Naive B cell (primary cell): Measurements from ENCODE around the gene ZMAT1. TPM values are rescaled to one million over a fixed set of nuclear protein-coding genes. Genes with fewer than 3 reads are reported as not detected.
"Not testable (repeated sequence)": the region's sequence is repeated elsewhere in the genome, so short reads cannot be mapped to it uniquely, and the experiment has no call there.

Source experiments
- ATAC-seq, 2 donors: fragments of 150-1000 bp; cut with Tn5 transposase; 2 replicates each; pipeline ENCODE4 v1.10.0; 2021; ENCODE audit warnings: low read depth in 2 of 2, mild to moderate bottlenecking in 2 of 2, moderate library complexity in 2 of 2
- DNase-seq: peaks from one replicate; pipeline ENCODE4 v3.0.0; 2022
- H3K27ac Mint-ChIP-seq, 6 donors: one replicate each; pipeline ENCODE4 v1.8.0; 2020 to 2022; ENCODE audit warnings: mild to moderate bottlenecking in 6 of 6, mixed read lengths in 6 of 6, moderate library complexity in 5 of 6, inconsistent platforms in 2 of 6
- H3K27me3 Mint-ChIP-seq, 3 donors: one replicate each; pipeline ENCODE4 v1.8.0; 2021 to 2022; ENCODE audit warnings: mixed read lengths in 3 of 3, mild to moderate bottlenecking in 1 of 3
- H3K36me3 Mint-ChIP-seq, 2 donors: one replicate each; pipeline ENCODE4 v1.8.0; 2020 to 2022; ENCODE audit warnings: mixed read lengths in 2 of 2, inconsistent platforms in 1 of 2, mild to moderate bottlenecking in 1 of 2
- H3K4me1 Mint-ChIP-seq, 3 donors: one replicate each; pipeline ENCODE4 v1.8.0; 2020 to 2022; ENCODE audit warnings: mixed read lengths in 3 of 3, inconsistent platforms in 1 of 3, mild to moderate bottlenecking in 1 of 3, moderate library complexity in 1 of 3
- H3K4me3 Mint-ChIP-seq, 8 donors: one replicate each; pipeline ENCODE4 v1.8.0; 2020 to 2022; ENCODE audit warnings: mild to moderate bottlenecking in 8 of 8, mixed read lengths in 8 of 8, moderate library complexity in 8 of 8, inconsistent platforms in 2 of 8
- H3K9me3 Mint-ChIP-seq, 7 donors: one replicate each; pipeline ENCODE4 v1.8.0; 2020 to 2022; ENCODE audit warnings: mixed read lengths in 7 of 7, mild to moderate bottlenecking in 5 of 7, inconsistent platforms in 2 of 7, moderate library complexity in 1 of 7
- polyA plus RNA-seq, 6 donors: library from polyadenylated mRNA; unstranded; fragments of 300-500 nt; fragmentation: Illumina TruSeq; gene quantifications; one replicate each; pipeline ENCODE4 v1.2.3, GENCODE V29; 2021; ENCODE audit warnings: low read depth in 6 of 6

Gene ZMAT1
- 10 to 100 TPM in 1 of 6 donors, 1 to 10 TPM in 5; 2.6 to 10.4 (median 6.0) TPM for polyA plus RNA-seq

- DNase-seq (peak; percentile 87), ATAC-seq (peak; percentile 80 to 82)
- H3K4me1 Mint-ChIP-seq = peaks cover 8 to 16% (median 9%) of the 10 kb centered on the region in 3 donors
- peaks cover 0 to 6% (median 0%) of the 10 kb centered on the region in 3 donors for H3K27me3 Mint-ChIP-seq
- H3K27ac Mint-ChIP-seq = peak within 1 kb of the TSS; percentile 93 to 99 (median 97)
- H3K36me3 Mint-ChIP-seq = peaks cover 0 to 15% of the 10 kb centered on the region in 2 donors
- peaks cover 3 to 16% (median 5%) of the 10 kb centered on the region in 7 donors for H3K9me3 Mint-ChIP-seq
- peak within 1 kb of the TSS; percentile 83 to 97 (median 89) for H3K4me3 Mint-ChIP-seq
Measured at GRCh38 chrX:101931488-101932248, at the start of gene ZMAT1. Gene ZMAT1 (minus strand): TSS chrX:101932027. CDS start chrX:101932008, 19 bp downstream.

DNA sequence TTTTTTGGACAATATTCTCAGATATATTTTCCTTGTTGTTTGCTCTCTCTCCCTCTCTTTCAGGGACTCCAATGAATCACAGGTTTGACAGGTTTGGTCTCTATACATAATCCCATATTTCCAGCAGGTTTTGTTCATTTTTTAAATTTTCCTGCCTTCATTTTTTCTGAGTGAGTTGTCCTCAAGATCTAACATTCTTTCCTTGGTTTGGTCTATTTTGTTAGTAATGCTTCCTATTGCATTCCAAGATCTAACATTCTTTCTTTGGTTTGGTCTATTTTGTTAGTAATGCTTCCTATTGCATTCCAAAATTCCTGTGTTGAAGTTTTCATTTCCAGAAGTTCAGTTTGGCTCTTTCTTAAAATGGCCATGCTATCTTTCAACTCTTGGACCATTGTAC is 45.3 kb upstream of the ZMAT1 start:
- no peak for ATAC-seq
- Mint-ChIP-seq H3K9me3 (peaks cover 0 to 37% (median 8%) of the 10 kb centered on the region in 7 donors), H3K27me3 (peaks cover 0 to 18% (median 14%) of the 10 kb centered on the region in 3 donors), H3K4me3 (no peak overlapping the region), H3K36me3 (no peaks in the 10 kb centered on the region), H3K27ac (no peak overlapping the region), H3K4me1 (no peaks in the 10 kb centered on the region)
- no peak for DNase-seq

- Mint-ChIP-seq H3K4me3 (no peak overlapping the region), H3K27me3 (peaks cover 0 to 18% (median 0%) of the 10 kb centered on the region in 3 donors), H3K27ac (no peak overlapping the region), H3K9me3 (peaks cover 0 to 37% (median 8%) of the 10 kb centered on the region in 7 donors), H3K36me3 (no peaks in the 10 kb centered on the region), H3K4me1 (no peaks in the 10 kb centered on the region)
- DNase-seq (no peak), ATAC-seq (no peak)
Measured at GRCh38 chrX:101973066-101973465, 41.2 kb upstream of the ZMAT1 start.

GRCh38 chrX:101964923-101965539 is 33.2 kb upstream of the ZMAT1 start:
- H3K4me3 Mint-ChIP-seq, H3K27ac Mint-ChIP-seq, H3K4me1 Mint-ChIP-seq, H3K36me3 Mint-ChIP-seq, H3K27me3 Mint-ChIP-seq, DNase-seq, ATAC-seq: not testable (repeated sequence)
- H3K9me3 Mint-ChIP-seq = peaks cover 3 to 31% (median 10%) of the 10 kb centered on the region in 7 donors

GRCh38 chrX:101958139-101958538 is 26.3 kb upstream of the ZMAT1 start:
- Mint-ChIP-seq H3K36me3 (peaks cover 0 to 2% of the 10 kb centered on the region in 2 donors), H3K4me1 (no peaks in the 10 kb centered on the region), H3K27me3 (peaks cover under 1 to 46% (median 13%) of the 10 kb centered on the region in 3 donors), H3K4me3 (no peak overlapping the region), H3K9me3 (peaks cover 1 to 8% (median 5%) of the 10 kb centered on the region in 7 donors), H3K27ac (no peak overlapping the region)
- ATAC-seq = no peak
- DNase-seq = no peak

DNA sequence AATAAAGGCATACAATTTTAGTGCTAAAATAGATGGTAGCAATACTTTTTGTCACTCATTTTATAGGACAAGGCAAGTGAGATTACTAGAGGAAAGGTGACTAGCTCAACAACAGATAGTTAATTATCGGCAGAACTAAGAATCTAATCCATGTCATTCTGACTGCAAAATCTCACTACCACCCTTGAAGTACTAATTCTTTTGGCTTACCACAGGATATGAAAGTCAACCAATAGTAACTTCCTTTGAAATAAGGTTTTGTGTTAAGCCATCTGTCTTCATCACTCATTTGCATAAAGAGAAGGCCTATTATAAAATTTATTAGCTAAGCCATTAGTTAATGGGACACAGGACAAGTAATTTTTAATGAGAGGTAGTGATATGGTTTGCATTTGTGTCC is 25.3 kb upstream of the ZMAT1 start:
- H3K27me3 Mint-ChIP-seq = peaks cover 9 to 55% (median 10%) of the 10 kb centered on the region in 3 donors
- peaks cover 4 to 15% (median 9%) of the 10 kb centered on the region in 7 donors for H3K9me3 Mint-ChIP-seq
- ATAC-seq = no peak
- no peaks in the 10 kb centered on the region for H3K4me1 Mint-ChIP-seq
- no peak overlapping the region for H3K4me3 Mint-ChIP-seq
- peaks cover 0 to 7% of the 10 kb centered on the region in 2 donors for H3K36me3 Mint-ChIP-seq
- no peak for DNase-seq
- H3K27ac Mint-ChIP-seq = peak overlapping the region in 1 of 6 donors; percentile 58

DNA sequence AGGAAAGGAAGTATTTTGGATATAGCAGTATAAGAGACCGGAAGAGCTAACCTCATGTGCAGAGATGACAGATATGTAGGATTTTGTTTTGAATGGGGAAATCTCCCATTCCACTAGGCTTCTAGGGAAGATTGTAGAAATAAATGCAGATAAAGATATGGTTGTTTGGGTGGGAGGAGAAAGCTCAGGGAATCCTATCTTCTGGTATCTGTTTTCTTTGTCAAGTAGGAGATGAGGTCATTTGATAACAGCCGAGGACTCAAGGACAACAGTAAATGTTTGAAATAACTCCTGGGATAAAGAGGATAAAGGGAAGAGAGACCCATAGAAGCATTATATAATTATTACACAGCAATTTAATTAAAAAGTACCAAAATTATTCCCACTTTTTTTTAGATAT is 24.7 kb upstream of the ZMAT1 start:
- peaks cover 8 to 58% (median 15%) of the 10 kb centered on the region in 3 donors for H3K27me3 Mint-ChIP-seq
- H3K4me3 Mint-ChIP-seq = no peak overlapping the region
- H3K27ac Mint-ChIP-seq = no peak overlapping the region
- peaks cover 4 to 19% (median 9%) of the 10 kb centered on the region in 7 donors for H3K9me3 Mint-ChIP-seq
- H3K4me1 Mint-ChIP-seq = no peaks in the 10 kb centered on the region
- peaks cover 0 to 7% of the 10 kb centered on the region in 2 donors for H3K36me3 Mint-ChIP-seq
- DNase-seq (no peak), ATAC-seq (no peak)

DNA sequence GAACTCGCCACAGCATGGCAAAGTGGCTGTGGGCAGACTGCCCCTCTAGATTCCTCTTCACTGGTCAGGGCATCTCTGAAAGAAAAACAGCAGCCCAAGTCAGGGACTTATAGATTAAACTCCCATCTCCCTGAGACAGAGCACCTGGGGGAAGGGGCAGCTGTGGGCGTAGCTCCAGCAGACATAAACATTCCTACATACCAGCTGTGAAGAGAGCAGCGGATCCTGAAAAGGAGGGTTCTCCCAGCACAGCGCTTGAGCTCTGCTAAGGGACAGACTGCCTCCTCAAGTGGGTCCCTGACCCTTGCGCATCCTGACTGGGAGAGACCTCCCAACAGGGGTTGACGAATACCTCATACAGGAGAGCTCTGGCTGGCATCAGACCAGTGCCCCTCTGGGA is 18.8 kb upstream of the ZMAT1 start:
- ATAC-seq = no peak

DNA sequence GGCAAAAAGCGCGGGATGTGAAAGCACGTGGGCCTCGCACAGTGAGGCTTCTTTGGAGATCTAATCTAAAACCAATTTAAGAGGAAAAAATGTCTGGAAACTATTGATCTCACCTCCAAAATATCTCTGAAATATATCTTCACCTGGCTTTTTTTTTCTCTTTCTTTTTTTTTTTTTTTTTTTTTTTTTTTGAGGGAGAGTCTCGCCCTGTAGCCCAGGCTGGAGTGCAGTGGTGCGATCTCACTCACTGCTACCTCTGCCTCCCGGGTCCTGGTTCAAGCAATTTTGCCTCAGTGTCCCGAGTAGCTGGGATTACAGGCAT is 383 bp upstream of the ZMAT1 start:
- Mint-ChIP-seq H3K4me3 (peak overlapping the region; percentile 78 to 94 (median 87)), H3K4me1 (peaks cover 8 to 16% (median 9%) of the 10 kb centered on the region in 3 donors), H3K27me3 (peaks cover 0 to 6% (median 0%) of the 10 kb centered on the region in 3 donors), H3K36me3 (peaks cover 0 to 15% of the 10 kb centered on the region in 2 donors), H3K27ac (peak overlapping the region; percentile 91 to 99 (median 96)), H3K9me3 (peaks cover 3 to 16% (median 5%) of the 10 kb centered on the region in 7 donors)
- no peak for DNase-seq
- ATAC-seq = no peak

More for the DNA sequence above, 18.8 kb upstream of the ZMAT1 start:
- H3K27me3 Mint-ChIP-seq = peaks cover 0 to 49% (median 42%) of the 10 kb centered on the region in 3 donors
- peaks cover 0 to 7% of the 10 kb centered on the region in 2 donors for H3K36me3 Mint-ChIP-seq
- H3K9me3 Mint-ChIP-seq = peaks cover 4 to 18% (median 8%) of the 10 kb centered on the region in 7 donors
- H3K4me1 Mint-ChIP-seq = peaks cover 5 to 8% (median 7%) of the 10 kb centered on the region in 3 donors
- H3K27ac Mint-ChIP-seq = no peak overlapping the region
- no peak for DNase-seq
- no peak overlapping the region for H3K4me3 Mint-ChIP-seq

DNA sequence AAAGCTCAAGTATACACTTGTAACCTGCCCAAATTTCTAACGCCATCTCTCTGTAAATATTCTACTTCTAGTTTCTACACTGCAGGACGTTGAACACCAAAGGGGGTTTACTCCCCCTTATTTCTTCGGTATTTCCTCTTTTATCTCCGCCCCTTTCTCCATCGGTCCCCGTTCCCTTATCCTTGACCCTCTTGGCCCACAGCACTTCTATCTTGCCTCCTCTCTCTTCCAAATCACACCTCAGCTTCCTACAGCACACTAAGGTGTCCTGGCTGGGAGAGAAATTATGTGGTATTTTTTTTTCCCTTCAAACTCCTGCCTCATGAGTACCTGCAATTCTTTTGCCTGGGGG is 715 bp downstream of the ZMAT1 start:
- H3K36me3 Mint-ChIP-seq = peaks cover 0 to 15% of the 10 kb centered on the region in 2 donors
- H3K27me3 Mint-ChIP-seq = peaks cover 0 to 6% (median 0%) of the 10 kb centered on the region in 3 donors
- H3K9me3 Mint-ChIP-seq = peaks cover 3 to 16% (median 5%) of the 10 kb centered on the region in 7 donors
- H3K27ac Mint-ChIP-seq = peak overlapping the region; percentile 93 to 99 (median 96)
- DNase-seq (no peak), ATAC-seq (peak; percentile 15 to 21)
- peaks cover 8 to 17% (median 9%) of the 10 kb centered on the region in 3 donors for H3K4me1 Mint-ChIP-seq
- peak overlapping the region; percentile 82 to 97 (median 88) for H3K4me3 Mint-ChIP-seq

DNA sequence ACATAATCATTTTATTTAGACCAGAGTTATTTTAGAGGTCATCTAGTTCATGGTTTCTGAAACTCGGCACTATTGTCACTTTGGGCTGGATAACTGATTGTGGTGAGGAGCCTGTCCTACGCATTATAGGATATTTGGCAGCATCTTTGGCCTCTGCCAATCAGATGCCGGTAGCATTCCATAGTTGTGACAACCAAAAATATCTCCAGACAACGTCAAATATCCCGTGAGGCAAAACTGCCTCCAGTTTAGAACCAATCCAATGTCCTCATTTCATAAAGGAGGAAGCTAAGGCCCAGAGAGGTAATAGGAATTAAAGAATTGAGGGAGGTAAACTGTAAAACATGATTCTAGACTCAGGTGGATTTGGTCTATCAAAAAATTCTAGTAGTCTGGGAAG is 6.1 kb downstream of the ZMAT1 start:
- Mint-ChIP-seq H3K27me3 (no peaks in the 10 kb centered on the region), H3K27ac (no peak overlapping the region), H3K4me3 (no peak overlapping the region), H3K4me1 (peaks cover under 1 to 8% (median under 1%) of the 10 kb centered on the region in 3 donors), H3K36me3 (no peaks in the 10 kb centered on the region), H3K9me3 (peaks cover 0 to 1% (median 0%) of the 10 kb centered on the region in 7 donors)
- no peak for DNase-seq
- no peak for ATAC-seq

DNA sequence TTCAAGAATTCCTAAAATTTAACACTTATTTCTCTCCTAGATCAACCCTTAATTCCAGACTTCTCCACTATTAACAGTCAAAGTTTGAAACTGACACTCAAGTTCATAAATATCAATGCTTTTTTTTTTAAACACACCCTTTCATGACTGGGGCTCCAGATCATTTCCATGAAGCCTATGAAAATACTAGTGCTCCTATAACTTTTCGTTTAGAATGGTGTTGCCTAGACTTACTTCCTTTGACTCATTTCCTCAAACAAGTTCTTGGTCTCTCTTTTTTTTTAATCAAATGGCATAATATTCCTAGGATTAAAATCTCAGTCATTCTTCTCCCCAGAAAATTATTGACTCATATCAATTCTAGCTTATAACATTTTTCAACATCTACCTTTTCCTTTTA is 13.1 kb downstream of the ZMAT1 start:
- DNase-seq (no peak), ATAC-seq (no peak)
- Mint-ChIP-seq H3K4me1 (no peaks in the 10 kb centered on the region), H3K27ac (peak overlapping the region in 1 of 6 donors; percentile 36), H3K4me3 (no peak overlapping the region), H3K36me3 (peaks cover 0 to 14% of the 10 kb centered on the region in 2 donors), H3K9me3 (peaks cover 0 to 23% (median 11%) of the 10 kb centered on the region in 7 donors), H3K27me3 (no peaks in the 10 kb centered on the region)

- H3K4me3 Mint-ChIP-seq = no peak overlapping the region
- ATAC-seq (no peak), DNase-seq (no peak)
- H3K9me3 Mint-ChIP-seq = peaks cover 4 to 33% (median 22%) of the 10 kb centered on the region in 7 donors
- no peaks in the 10 kb centered on the region for H3K4me1 Mint-ChIP-seq
- H3K27me3 Mint-ChIP-seq = no peaks in the 10 kb centered on the region
- no peak overlapping the region for H3K27ac Mint-ChIP-seq
- peaks cover 14 to 32% of the 10 kb centered on the region in 2 donors for H3K36me3 Mint-ChIP-seq
Measured at GRCh38 chrX:101906136-101906796, 25.6 kb downstream of the ZMAT1 start.
